GM10248 (cell line): ENCODE data around the gene CBX4.

ENCODE experiments used
- CTCF ChIA-PET: fragments of 300-600 bp; sonication (Branson Sonifier 250); formaldehyde crosslinking; extraction: SDS; loops from one replicate; lab custom pipeline; 2021; ENCODE audit warnings: antibody characterized with exemption; lab: Yijun Ruan, JAX
- POLR2A ChIA-PET: fragments of 350-650 bp; sonication (Branson Sonifier 250); formaldehyde crosslinking; extraction: SDS; loops from one replicate; lab custom pipeline; 2020; ENCODE audit warnings: antibody characterized with exemption; lab: Yijun Ruan, JAX
- DNase-seq: peaks from one replicate; pipeline ENCODE4 v3.0.0; 2012; ENCODE audit errors: extremely low spot score
- CTCF ChIP-seq: IDR thresholded peaks from 2 replicates; pipeline ENCODE4 v1.5.1; 2012; ENCODE audit warnings: mild to moderate bottlenecking, low read depth; ENCODE audit errors: extremely low read depth, missing control alignments, control extremely low read depth

The CBX4 gene

GRCh38 chr17:79875511-79875910, 36.3 kb upstream of the CBX4 start:
- POLR2A ChIA-PET, result interaction anchor here (0.6 kb wide), 1 partner anchor 849 kb away, joined by 4 read pairs; no protein-coding TSS in a partner anchor
- CTCF ChIA-PET, result no interaction called here
- no peak for TF ChIP-seq CTCF
- no peak for DNase-seq

- POLR2A ChIA-PET, result no interaction called here
- CTCF ChIA-PET, result interaction anchor here (2.0 to 2.6 kb wide), 3 partner anchors 15 to 49 kb away, joined by 4 to 8 read pairs (median 6); no protein-coding TSS in a partner anchor
- DNase-seq, result peak; percentile 63
- peak; percentile 34 for TF ChIP-seq CTCF
These were observed 35.2 kb upstream of the CBX4 start for GRCh38 chr17:79874329-79874981.

GRCh38 chr17:79873583-79873982, 34.3 kb upstream of the CBX4 start:
- CTCF ChIA-PET, result interaction anchor here (1.0 to 2.6 kb wide), 7 partner anchors 14 to 97 kb away, joined by 3 to 8 read pairs (median 5); no protein-coding TSS in a partner anchor
- no peak for TF ChIP-seq CTCF
- POLR2A ChIA-PET, result no interaction called here
- DNase-seq, result no peak

- CTCF ChIA-PET, result interaction anchor here (1.0 to 2.6 kb wide), 6 partner anchors 16 to 98 kb away, joined by 3 to 8 read pairs (median 6); no protein-coding TSS in a partner anchor
- no peak for TF ChIP-seq CTCF
- POLR2A ChIA-PET, result no interaction called here
- no peak for DNase-seq
These were observed 33.5 kb upstream of the CBX4 start for GRCh38 chr17:79872762-79873161.

- ChIA-PET CTCF (no interaction called here), POLR2A (no interaction called here)
- no peak for DNase-seq
- no peak for TF ChIP-seq CTCF
These were observed 31.9 kb upstream of the CBX4 start for GRCh38 chr17:79871131-79871530.

GRCh38 chr17:79870540-79870939, 31.3 kb upstream of the CBX4 start:
- no peak for DNase-seq
- CTCF ChIA-PET, result no interaction called here
- POLR2A ChIA-PET, result no interaction called here
- TF ChIP-seq CTCF, result no peak
